GM21390 (cell line): Measurements from ENCODE around the gene ADAD2.

ENCODE experiments used
- ATAC-seq: cut with Tn5 transposase; IDR thresholded peaks from one replicate; pipeline ENCODE4 v1.9.1; 2021; ENCODE audit not compliant: unreplicated experiment

ADAD2 gene

DNA sequence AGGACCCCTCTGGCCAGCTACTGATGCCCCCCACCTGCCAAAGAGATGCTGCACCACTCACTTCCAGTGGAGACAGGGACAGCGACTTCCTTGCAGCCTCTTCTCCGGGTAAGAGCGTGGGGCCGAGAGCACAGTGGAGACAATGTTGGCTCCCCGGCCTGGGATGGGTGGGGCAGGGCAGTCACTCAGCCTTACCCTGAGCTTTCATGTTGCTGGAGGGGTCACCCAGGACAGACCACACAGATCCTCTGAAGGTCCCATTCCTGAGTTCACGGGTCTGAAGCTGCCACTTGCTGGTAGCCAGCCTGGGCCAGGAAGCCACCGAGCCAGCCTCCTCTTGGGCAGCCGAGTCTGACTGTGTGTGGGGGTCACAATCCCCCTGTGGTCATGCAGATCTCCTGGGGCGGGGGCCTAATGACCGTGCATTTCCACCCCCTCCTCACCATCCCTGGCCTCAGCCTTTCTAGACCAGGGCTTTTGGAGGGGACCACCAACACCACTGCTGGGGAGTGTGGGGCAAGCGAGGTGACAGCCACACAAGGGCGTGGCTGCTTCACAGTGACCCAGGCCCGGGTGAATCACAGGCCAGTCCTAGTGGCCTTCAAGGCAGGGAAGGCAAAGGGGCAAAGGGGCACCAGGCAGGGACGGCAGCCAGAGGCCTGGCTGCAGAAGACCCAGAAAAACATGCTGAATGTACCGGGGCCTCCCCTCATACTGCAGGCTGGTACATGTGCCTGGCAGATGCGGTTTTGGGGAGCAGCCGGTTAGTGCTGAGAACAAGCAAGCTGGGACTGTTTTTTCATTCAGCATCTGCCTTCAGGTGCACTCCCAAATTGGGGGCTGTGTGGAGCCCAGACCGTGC lies 14.5 kb upstream of the ADAD2 start:
- ATAC-seq = no peak

DNA sequence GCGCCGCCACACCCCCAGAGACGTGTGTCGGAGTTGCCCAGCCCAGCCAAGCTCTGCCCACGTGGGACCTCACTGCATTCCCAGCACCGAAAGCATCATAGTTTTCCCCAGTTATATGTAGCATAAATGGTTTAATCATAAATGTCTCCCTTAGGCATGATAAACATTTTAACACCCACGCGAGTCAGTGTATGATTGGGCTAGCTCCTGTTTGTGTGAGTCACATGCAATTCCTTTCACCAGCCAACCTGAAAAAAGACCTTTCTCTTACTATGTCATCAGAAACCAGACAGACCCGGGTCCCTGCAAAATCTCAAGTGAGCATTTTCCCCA lies 13.2 kb upstream of the ADAD2 start:
- ATAC-seq = no peak

- ATAC-seq = no peak
Observed at GRCh38 chr16:84178146-84178765, 12.7 kb upstream of the ADAD2 start.

DNA sequence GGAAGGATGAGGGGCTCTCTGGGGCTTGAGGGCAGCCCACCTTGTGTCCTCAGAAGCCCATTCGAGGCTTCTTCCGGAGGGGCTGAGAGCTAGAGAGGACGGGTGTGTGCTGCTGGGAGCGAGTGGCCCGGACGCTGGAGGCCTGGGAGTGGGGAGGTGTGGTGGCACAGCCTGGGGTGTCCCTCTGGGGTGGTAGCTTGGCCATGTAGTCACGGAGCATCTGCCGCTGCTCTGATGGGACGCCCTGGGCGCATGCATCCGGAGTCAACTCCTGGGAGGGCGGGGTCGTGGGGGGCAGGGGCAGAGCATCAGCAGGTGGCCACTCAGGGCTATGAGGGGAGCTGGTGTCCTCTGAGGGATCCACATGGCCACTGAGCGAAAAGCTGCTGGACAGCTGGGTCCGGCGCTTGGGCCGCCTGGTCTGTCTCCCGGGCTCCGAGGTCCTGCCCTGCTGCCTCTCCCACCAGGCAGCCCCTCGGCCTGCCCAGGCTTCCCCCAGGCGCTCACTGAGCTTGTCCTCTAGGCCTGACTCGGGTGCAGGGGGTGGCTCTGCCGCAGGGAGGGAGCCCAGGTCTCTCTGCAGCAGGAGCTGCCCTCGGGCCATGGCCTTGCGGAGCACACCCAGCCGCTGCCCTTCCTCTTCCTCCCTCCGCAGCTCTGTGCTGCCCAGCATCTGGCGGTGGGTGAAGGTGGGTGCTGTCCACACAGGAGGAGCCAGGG lies 11.9 kb upstream of the ADAD2 start:
- ATAC-seq = no peak

- ATAC-seq = no peak
Observed at GRCh38 chr16:84179612-84180320, 11.2 kb upstream of the ADAD2 start.

DNA sequence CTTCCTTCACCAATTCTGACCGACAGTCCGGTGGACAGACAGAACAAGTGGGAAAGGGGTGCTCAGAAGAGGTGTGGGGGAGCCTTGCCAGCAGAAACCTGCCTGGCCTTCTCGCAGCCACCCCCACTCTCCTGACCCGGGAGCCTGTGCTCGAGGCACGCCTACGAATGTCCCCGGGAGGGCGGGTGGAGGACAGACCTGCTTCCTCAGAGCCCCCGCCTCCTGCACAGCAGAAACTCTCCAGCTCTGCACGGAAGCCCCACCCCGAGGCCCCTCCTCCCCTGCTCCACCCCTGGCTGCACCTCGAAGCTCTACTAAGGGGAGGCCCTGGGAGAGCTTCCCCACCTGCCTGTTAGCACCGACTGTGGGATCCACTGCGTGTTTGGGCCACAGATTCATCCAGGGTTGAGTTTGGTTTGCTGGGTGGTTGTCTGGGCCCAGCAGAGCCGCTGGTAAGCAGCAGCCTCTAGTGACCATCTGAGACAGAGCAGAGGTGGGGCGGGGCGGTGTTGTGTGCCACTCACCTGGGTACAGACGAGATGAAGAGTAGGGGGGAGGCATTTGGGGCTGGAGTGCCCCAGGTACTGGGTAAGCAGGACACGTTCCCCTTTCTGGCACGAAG lies 10.3 kb upstream of the ADAD2 start:
- no peak for ATAC-seq

- ATAC-seq = no peak
Observed at GRCh38 chr16:84181144-84181915, 9.6 kb upstream of the ADAD2 start.

- no peak for ATAC-seq
Observed at GRCh38 chr16:84182104-84182503, 8.9 kb upstream of the ADAD2 start.

DNA sequence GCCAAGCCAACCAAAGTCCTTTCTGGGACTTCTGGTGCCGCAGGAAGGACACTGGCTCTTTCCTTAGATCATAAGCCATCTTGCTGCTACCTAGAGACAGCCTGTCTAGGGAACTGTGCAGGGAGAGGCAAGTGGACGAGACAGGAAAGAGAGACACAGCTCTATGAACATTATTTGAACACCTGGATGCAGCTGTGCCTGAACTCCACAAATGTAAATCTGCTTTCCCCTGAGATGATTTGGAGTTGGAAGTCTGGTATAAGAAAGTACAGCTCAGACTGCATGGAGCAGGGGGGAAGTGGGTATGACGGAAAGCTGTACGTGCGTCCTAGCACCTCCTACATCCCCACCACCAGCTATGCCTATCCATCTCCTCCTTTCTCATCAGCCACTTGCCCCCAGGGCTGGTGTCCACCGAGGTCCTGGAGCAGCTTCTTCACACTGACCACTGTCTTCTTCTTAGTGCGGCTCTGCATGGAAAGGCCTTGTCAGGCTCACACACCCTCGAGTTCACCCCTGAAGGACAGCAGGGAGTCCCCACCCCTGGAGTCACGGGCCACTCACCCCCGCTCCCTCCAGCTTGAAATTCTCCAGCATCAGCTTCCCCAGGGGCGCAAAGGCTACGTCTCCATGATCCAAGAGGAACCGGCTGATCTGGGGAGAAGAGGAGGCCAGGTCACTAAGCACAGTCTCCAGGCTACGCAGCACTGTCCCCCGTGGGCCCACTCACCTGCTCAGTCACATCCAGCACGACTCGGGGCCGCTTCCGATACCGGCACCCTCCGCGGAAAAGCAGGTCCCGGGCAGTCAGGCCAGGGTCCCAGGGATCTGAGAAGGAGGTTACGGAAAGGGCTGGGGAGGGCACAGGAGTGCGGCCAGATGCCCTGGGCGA lies 8.0 kb upstream of the ADAD2 start:
- ATAC-seq = no peak

- ATAC-seq = no peak
Observed at GRCh38 chr16:84183572-84183875, 7.4 kb upstream of the ADAD2 start.

DNA sequence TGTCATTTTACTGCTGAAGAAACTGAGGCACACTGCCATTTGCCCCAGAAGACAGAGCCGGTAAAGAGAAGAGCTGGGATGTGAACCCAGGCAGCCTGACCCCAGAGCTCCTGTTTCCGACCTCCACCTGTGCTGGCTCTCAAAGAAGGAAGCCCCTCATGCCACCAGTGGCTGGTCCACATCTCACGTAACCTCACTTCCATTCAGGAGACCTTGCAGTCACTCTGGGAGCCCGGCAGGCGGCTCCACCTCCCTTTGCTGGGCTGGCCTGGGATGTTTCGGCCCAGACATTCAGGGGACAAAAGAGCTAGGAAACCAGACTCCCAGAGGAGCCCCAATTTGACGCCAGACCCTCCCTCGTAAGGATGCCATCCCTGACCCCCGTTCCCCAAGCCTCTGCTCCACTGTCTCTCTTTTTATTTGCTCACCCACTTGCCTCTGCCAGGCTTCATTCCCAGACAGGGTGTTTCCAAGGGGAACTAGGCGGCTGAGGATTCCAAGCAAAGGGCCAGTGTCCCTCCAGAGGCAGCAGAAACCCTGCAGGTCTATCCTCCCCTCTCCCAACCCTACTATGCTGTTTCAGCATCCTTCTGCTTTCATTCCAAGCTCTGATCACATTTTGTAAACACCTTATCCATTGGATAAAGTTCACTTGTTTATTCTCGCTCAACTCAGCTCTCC lies 6.9 kb upstream of the ADAD2 start:
- no peak for ATAC-seq

DNA sequence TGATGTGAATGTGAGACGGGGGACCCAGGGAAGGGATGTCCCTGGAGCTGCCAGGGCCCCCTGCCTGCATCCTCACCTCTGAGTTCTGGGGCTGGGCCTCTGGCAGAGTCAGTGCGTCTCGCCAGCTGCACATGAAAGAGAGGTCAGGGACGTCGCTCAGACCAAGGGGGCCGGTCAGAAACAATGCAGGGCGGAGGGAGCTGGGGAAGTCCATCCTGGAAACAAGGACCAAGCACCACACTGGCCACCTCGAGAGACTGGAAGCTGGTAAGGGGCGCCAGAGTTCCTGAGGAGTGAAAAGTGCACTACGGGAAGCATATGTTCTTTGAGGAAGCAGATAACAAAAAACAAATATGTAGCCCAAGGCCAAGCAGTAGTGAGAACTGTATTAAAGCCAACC lies 6.2 kb upstream of the ADAD2 start:
- ATAC-seq = no peak

GRCh38 chr16:84186685-84187437 lies 4.1 kb upstream of the ADAD2 start, which contains the start of gene TAF1C:
Gene TAF1C (minus strand): TSS chr16:84187057. CDS start chr16:84184988, 2,069 bp downstream.
- peak; percentile 96 for ATAC-seq

GRCh38 chr16:84191466-84191865 lies 509 bp downstream of the ADAD2 start:
- no peak for ATAC-seq

GRCh38 chr16:84193480-84193879 lies 2.5 kb downstream of the ADAD2 start:
- ATAC-seq = no peak

DNA sequence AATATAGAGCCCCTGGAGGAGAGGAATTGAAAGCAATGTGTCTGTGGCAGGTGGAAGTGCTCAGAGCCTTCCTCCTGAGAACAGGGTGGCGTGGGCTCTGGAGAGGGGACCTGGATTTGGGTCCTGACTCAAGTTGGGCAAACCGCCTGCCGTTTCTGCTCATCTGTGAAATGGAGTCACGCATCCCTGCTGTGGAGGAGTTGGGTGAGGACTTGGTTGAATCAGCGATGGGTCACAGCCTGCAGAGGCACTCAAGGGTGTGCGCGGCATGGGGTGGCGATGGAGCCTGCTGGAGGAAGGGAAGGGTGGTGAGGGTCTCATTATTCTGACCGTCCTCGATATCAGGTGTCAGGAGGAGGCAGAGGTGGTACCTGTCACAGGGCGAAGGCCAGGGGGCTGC lies 3.1 kb downstream of the ADAD2 start:
- no peak for ATAC-seq

DNA sequence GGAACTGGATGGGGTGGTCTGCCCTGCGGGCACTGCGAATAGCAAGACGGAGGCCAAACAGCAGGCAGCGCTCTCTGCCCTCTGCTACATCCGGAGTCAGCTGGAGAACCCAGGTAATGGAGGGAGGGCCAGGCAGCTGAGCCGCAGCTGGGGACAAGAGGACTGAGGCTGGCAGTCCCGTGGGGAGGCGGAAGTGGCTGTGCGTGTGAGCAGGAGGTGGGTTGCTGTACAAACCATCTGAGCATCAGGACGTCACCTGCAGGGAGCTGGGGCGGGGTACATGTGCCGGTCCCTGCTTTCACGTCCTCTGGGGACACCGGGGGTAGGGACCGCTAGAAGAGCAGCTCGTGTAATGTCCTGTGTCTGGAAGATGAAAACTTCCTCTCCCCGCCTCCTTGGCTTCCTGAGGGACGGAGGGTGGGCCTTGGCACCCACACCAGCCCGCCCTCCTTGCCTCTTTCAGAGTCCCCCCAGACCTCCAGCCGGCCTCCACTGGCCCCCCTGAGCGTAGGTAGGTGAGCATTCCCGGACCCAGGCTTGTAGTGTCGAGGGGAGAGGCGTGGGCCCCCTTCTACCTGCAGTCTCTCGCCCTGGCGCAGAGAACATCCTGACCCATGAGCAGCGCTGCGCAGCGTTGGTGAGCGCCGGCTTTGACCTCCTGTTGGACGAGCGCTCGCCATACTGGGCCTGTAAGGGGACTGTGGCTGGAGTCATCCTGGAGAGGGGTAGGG lies 3.7 kb downstream of the ADAD2 start:
- no peak for ATAC-seq
